IMR-90 (cell line): ENCODE results near the gene OR6B1. TPM values are rescaled to one million over a fixed set of nuclear protein-coding genes. Genes with fewer than 3 reads are reported as not detected.

Source experiments
- ATAC-seq: fragments of 200-7000 bp; cut with Tn5 transposase; 2 replicates; pipeline ENCODE4 v1.9.1; 2020; ENCODE audit warnings: low read depth, mild to moderate bottlenecking, moderate library complexity
- BruUV-seq: library from RNA; stranded (reverse); fragments of 400-500 nt; replicated peaks from 2 replicates; lab custom pipeline; 2021; lab: Mats Ljungman, UMichigan
- CTCF ChIA-PET: fragments of 300-600 bp; formaldehyde crosslinking; extraction: SDS; loops from one replicate; lab custom pipeline; 2021; ENCODE audit warnings: antibody characterized with exemption; lab: Yijun Ruan, JAX
- POLR2A ChIA-PET: fragments of 300-600 bp; sonication (Branson Sonifier 250); formaldehyde crosslinking; loops from one replicate; lab custom pipeline; 2022; ENCODE audit warnings: antibody characterized with exemption; ENCODE audit not compliant: unreplicated experiment; lab: Charles Lee
- DNase-seq: peaks from one replicate; pipeline ENCODE4 v3.0.0; 2013
- H2AFZ ChIP-seq: replicated peaks from 2 replicates; pipeline ENCODE3; 2013; ENCODE audit warnings: low read length, mild to moderate bottlenecking; ENCODE audit not compliant: poor library complexity
- H2AK5ac ChIP-seq: 2 replicates; pipeline ENCODE4 v1.6.1; 2013; ENCODE audit warnings: low read depth, low read length, inconsistent platforms
- H2AK9ac ChIP-seq: replicated peaks from 2 replicates; pipeline ENCODE3; 2013; ENCODE audit warnings: mild to moderate bottlenecking, low read depth, low read length, moderate library complexity; ENCODE audit not compliant: poor library complexity
- H2BK120ac ChIP-seq: 2 replicates; pipeline ENCODE4 v1.6.1; 2013; ENCODE audit warnings: low read depth, low read length, inconsistent platforms
- H2BK15ac ChIP-seq: 3 replicates; pipeline ENCODE4 v1.6.1; 2013; ENCODE audit warnings: low read depth, low read length, inconsistent platforms
- H2BK20ac ChIP-seq: 2 replicates; pipeline ENCODE4 v1.6.1; 2013; ENCODE audit warnings: low read depth, mild to moderate bottlenecking, inconsistent platforms, low read length, moderate library complexity
- H2BK5ac ChIP-seq: 2 replicates; pipeline ENCODE4 v1.6.1; 2013; ENCODE audit warnings: mild to moderate bottlenecking, low read depth, low read length, inconsistent platforms; ENCODE audit not compliant: poor library complexity, severe bottlenecking
- H3K14ac ChIP-seq: replicated peaks from 2 replicates; pipeline ENCODE4 v1.6.1; 2013; ENCODE audit warnings: low read depth, low read length, inconsistent platforms
- H3K18ac ChIP-seq: 2 replicates; pipeline ENCODE4 v1.6.1; 2013; ENCODE audit warnings: low read depth, low read length, control low read depth
- H3K23ac ChIP-seq: 2 replicates; pipeline ENCODE4 v1.6.1; 2013; ENCODE audit warnings: low read depth, low read length, inconsistent platforms
- H3K27ac ChIP-seq: 2 replicates; pipeline ENCODE4 v1.5.1; 2013; ENCODE audit warnings: mild to moderate bottlenecking, control low read depth, low read length; ENCODE audit not compliant: insufficient read depth
- H3K27me3 ChIP-seq: 2 replicates; pipeline ENCODE4 v1.6.1; 2013; ENCODE audit warnings: low read length; ENCODE audit not compliant: control insufficient read depth, insufficient read depth
- H3K36me3 ChIP-seq: 2 replicates; pipeline ENCODE4 v1.6.1; 2013; ENCODE audit warnings: low read length, mixed read lengths; ENCODE audit not compliant: control insufficient read depth, insufficient read depth
- H3K4ac ChIP-seq: 2 replicates; pipeline ENCODE4 v1.6.1; 2013; ENCODE audit warnings: low read depth, low read length, inconsistent platforms
- H3K4me1 ChIP-seq: 2 replicates; pipeline ENCODE4 v1.6.1; 2013; ENCODE audit warnings: low read length, mixed read lengths; ENCODE audit not compliant: control insufficient read depth, insufficient read depth
- H3K4me2 ChIP-seq: 2 replicates; pipeline ENCODE4 v1.6.1; 2013; ENCODE audit warnings: low read depth, mild to moderate bottlenecking, control low read depth, low read length, moderate library complexity
- H3K4me3 ChIP-seq: 2 replicates; pipeline ENCODE4 v1.5.1; 2013; ENCODE audit warnings: low read depth, mild to moderate bottlenecking, control low read depth, low read length, moderate library complexity; ENCODE audit not compliant: insufficient read depth
- H3K56ac ChIP-seq: 2 replicates; pipeline ENCODE4 v1.6.1; 2013; ENCODE audit warnings: low read length, inconsistent platforms; ENCODE audit not compliant: insufficient read depth; ENCODE audit errors: extremely low read depth
- H3K79me1 ChIP-seq, 2 experiments: 2 replicates each; pipeline ENCODE4 v1.6.1; 2013; ENCODE audit warnings: low read length in 2 of 2, inconsistent platforms in 1 of 2, low read depth in 1 of 2
- H3K9ac ChIP-seq: 2 replicates; pipeline ENCODE4 v1.6.1; 2013; ENCODE audit warnings: low read depth, low read length, control low read depth
- H3K9me1 ChIP-seq: 2 replicates; pipeline ENCODE4 v1.6.1; 2013; ENCODE audit warnings: low read length, inconsistent platforms; ENCODE audit not compliant: insufficient read depth
- H3K9me3 ChIP-seq: 2 replicates; pipeline ENCODE4 v1.6.1; 2013; ENCODE audit warnings: low read length; ENCODE audit not compliant: control insufficient read depth, insufficient read depth
- H4K20me1 ChIP-seq: 2 replicates; pipeline ENCODE4 v1.6.1; 2013; ENCODE audit warnings: low read length, inconsistent platforms; ENCODE audit not compliant: insufficient read depth
- H4K5ac ChIP-seq: 2 replicates; pipeline ENCODE4 v1.6.1; 2013; ENCODE audit warnings: mild to moderate bottlenecking, low read depth, low read length, control low read depth
- H4K8ac ChIP-seq, 2 experiments: 2 replicates each; pipeline ENCODE4 v1.6.1; 2013; ENCODE audit warnings: low read depth in 2 of 2, low read length in 2 of 2, control low read depth in 1 of 2, inconsistent platforms in 1 of 2
- H4K91ac ChIP-seq: 2 replicates; pipeline ENCODE4 v1.6.1; 2013; ENCODE audit warnings: low read depth, low read length, inconsistent platforms; ENCODE audit not compliant: insufficient read depth
- CHD1 ChIP-seq: IDR thresholded peaks from 2 replicates; pipeline ENCODE4 v1.6.1; 2012; ENCODE audit warnings: low read depth, low read length, improper control_type of control experiment
- FOS ChIP-seq: fragments of 150-350 bp; IDR thresholded peaks from 2 replicates; pipeline ENCODE4 v1.6.1; 2016; ENCODE audit warnings: low read depth, low read length
- NFE2L2 ChIP-seq: fragments of 150-350 bp; IDR thresholded peaks from 2 replicates; pipeline ENCODE4 v1.6.1; 2016; ENCODE audit warnings: low read depth, mild to moderate bottlenecking, low read length
- SMC3 ChIP-seq: fragments of 150-350 bp; IDR thresholded peaks from 2 replicates; pipeline ENCODE4 v1.6.1; 2016; ENCODE audit warnings: low read depth, mild to moderate bottlenecking, antibody characterized with exemption, low read length, moderate library complexity
- dilution Hi-C: fragments of 300-500 bp; cut with HindIII; formaldehyde crosslinking; loops from one replicate; pipeline ENCODE4 v1.14.3; 2018; ENCODE audit warnings: low sequenced_read_pairs; ENCODE audit not compliant: unreplicated experiment
- in situ Hi-C: fragments of 300-500 bp; cut with MboI; formaldehyde crosslinking; loops from 3 replicates; pipeline ENCODE4 v1.14.3; 2019; ENCODE audit warnings: low sequenced_read_pairs, inconsistent platforms, mixed read lengths
- intact Hi-C: fragments of 100-400 bp; cut with micrococcal nuclease; formaldehyde crosslinking; loops from 2 replicates; pipeline ENCODE4 v1.10.0; 2022
- polyA plus RNA-seq, 3 experiments: library from polyadenylated mRNA; depleted of rRNA; stranded (reverse); fragments of >200 nt; gene quantifications; 2 replicates each; pipeline ENCODE4 v1.2.3, GENCODE V29; 2012; ENCODE audit warnings: low replicate concordance in 1 of 3
- total RNA-seq: library from RNA; depleted of rRNA; stranded (reverse); fragments of >200 nt; gene quantifications from 2 replicates; pipeline ENCODE4 v1.2.3, GENCODE V29; 2012

Gene OR6B1
- total and polyA plus RNA-seq, 2 of the 4 experiments (the other 2 are of a cell fraction) = not detected

- no peak overlapping the region for H4K91ac ChIP-seq
- DNase-seq = no peak
- no peak overlapping the region for H3K4me3 ChIP-seq
- no peaks in the 10 kb centered on the region for H3K36me3 ChIP-seq
- no peaks in the 10 kb centered on the region for H4K20me1 ChIP-seq
- no peak overlapping the region for H2BK5ac ChIP-seq
- no peak overlapping the region for H2AK9ac ChIP-seq
- no peak overlapping the region for H2AK5ac ChIP-seq
- H4K8ac ChIP-seq = no peak overlapping the region
- H3K9me3 ChIP-seq = no peaks in the 10 kb centered on the region
- H3K79me1 ChIP-seq = no peaks in the 10 kb centered on the region
- intact Hi-C loops (no loop called here), in situ Hi-C loops (no loop called here), dilution Hi-C loops (no loop called here)
- H3K4me2 ChIP-seq = no peak overlapping the region
- no peak overlapping the region for H4K5ac ChIP-seq
- no peak for TF ChIP-seq NFE2L2
- TF ChIP-seq FOS = no peak
- no peak for TF ChIP-seq CHD1
- TF ChIP-seq SMC3 = no peak
- no peak overlapping the region for H3K4ac ChIP-seq
- peaks cover 2% of the 10 kb centered on the region; the same call in 1 of the 2 replicates for H3K4me1 ChIP-seq
- no peak overlapping the region for H3K27ac ChIP-seq
- POLR2A ChIA-PET = no interaction called here
- H3K27me3 ChIP-seq = no peaks in the 10 kb centered on the region
- H3K9me1 ChIP-seq = no peaks in the 10 kb centered on the region
- no peak overlapping the region for H2AFZ ChIP-seq
- no peak overlapping the region for H3K14ac ChIP-seq
- no peak overlapping the region for H3K56ac ChIP-seq
- no peak overlapping the region for H3K18ac ChIP-seq
- no peak overlapping the region for H3K9ac ChIP-seq
- H2BK120ac ChIP-seq = no peak overlapping the region
- H2BK15ac ChIP-seq = no peak overlapping the region
- H2BK20ac ChIP-seq = no peak overlapping the region
- H3K23ac ChIP-seq = no peak overlapping the region
- no TSS peak for BruUV-seq
- no peak for ATAC-seq
- CTCF ChIA-PET = no interaction called here
Observed at GRCh38 chr7:143992670-143993069, 7.5 kb upstream of the OR6B1 start.
